GM12864 (cell line): ENCODE results near the gene FKBP1A.

ENCODE experiments used
- DNase-seq: peaks from one replicate; pipeline ENCODE4 v3.0.0-alpha.2; 2011; ENCODE audit warnings: low read depth
- H3K4me3 ChIP-seq: 2 replicates; pipeline ENCODE4 v1.5.1; 2011; ENCODE audit warnings: mild to moderate bottlenecking, low read depth, low read length, control low read depth
- CTCF ChIP-seq: IDR thresholded peaks from 2 replicates; pipeline ENCODE4 v1.5.1; 2011; ENCODE audit warnings: low read depth, mild to moderate bottlenecking, moderate library complexity, low read length, control low read depth, inconsistent platforms; ENCODE audit errors: missing control alignments

The FKBP1A gene

DNA sequence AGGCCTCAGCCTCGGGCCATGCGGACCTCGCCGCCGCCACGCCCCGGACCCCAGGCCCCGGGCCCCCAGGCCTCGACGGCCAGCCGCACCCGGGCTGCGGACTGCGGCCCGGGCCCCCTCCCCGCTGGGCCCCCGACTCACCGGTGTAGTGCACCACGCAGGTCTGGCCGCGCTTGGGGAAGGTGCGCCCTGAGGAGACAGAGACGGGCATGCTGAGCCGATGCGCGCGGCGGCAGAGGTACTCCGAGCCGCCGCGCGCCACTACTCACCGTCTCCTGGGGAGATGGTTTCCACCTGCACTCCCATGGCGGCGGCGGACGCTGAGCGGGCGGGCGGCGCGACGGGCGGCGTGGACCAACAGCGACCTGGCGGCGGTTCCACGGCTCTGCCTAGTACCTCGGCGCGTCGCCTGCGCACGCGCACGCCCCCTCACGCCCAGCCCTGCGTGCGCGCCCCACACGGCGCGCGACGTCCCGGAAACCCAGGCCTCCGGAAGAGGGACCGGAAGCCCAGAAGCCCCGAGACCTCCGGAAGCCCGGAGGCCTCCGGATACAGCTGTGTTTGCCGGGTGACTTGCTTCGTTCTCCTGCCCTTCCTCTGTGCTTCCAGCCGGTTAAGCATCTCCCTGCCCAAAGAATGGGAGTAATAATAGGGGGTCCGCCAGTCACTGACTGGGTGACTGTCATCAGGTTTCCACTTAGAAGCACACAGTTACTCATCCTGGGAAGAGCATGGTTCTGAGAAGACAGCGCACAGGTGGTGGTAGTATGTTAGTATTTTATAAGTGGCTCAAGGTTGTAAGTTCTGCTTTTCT, at the start of gene FKBP1A:
FKBP1A (minus strand) TSS at position 362 of the 814 bp plus-strand sequence; CDS start at position 306, 56 bp downstream.
- no peak for TF ChIP-seq CTCF
- H3K4me3 ChIP-seq = peak within 1 kb of the TSS; percentile 91
- DNase-seq = peak; percentile 70

DNA sequence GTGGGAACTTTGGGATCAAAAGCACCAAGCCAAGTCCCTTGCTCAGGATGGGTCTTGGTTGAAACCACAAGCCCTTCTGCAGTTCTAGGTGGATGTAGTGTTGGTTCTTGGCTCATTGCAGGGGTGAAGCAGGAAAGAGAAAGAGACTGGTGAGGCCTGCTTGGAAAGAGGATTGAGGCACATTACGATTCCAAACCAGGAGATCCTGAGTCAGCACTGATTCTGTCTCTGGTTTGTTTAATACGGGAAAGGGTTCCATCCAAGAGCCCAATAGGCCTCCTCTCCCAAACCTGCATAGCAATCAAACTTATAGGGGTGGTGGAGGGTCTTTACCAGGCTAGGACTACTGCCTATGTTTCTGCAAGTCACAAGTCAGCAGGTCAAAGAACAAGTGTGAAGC, 49.5 kb upstream of the FKBP1A start:
- no peak overlapping the region for H3K4me3 ChIP-seq
- no peak for DNase-seq
- TF ChIP-seq CTCF = no peak

GRCh38 chr20:1441133-1441532, 48.3 kb upstream of the FKBP1A start:
- no peak for TF ChIP-seq CTCF
- DNase-seq = no peak
- H3K4me3 ChIP-seq = no peak overlapping the region

- peak; percentile 45 for TF ChIP-seq CTCF
- no peak for DNase-seq
- no peak overlapping the region for H3K4me3 ChIP-seq
Observed at GRCh38 chr20:1440024-1440423, 47.2 kb upstream of the FKBP1A start.

GRCh38 chr20:1438361-1438760, 45.5 kb upstream of the FKBP1A start:
- DNase-seq = no peak
- no peak for TF ChIP-seq CTCF
- H3K4me3 ChIP-seq = no peak overlapping the region

- H3K4me3 ChIP-seq = no peak overlapping the region
- peak; percentile 66 for DNase-seq
- TF ChIP-seq CTCF = peak; percentile 91
Observed at GRCh38 chr20:1437235-1437904, 44.5 kb upstream of the FKBP1A start.

DNA sequence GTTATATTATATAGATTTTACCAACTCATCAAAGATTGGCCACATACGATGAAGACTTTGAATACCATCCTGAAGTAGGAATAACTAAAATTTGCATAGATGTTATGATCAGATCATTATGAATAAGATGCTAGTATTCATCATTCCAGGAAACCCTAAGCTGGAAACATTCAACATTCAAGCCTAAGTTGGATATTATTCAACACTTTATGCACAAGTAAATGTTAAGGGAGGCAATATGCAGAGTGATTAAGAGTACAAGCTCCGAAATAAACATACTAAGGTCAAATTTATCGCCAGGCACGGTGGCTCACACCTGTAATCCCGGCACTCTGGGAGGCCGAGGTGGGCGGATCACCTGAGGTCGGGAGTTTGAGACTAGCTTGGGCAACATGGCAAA, 43.4 kb upstream of the FKBP1A start:
- H3K4me3 ChIP-seq = no peak overlapping the region
- DNase-seq = no peak
- no peak for TF ChIP-seq CTCF
